Stimulated activated naive B cell treated with anti-CD40 and anti-IgM and Interleukin-4, amounts not matched to agents 10 μg/mL and 1 μg/mL and 100 μg/mL, for 72 hours (primary cell): ENCODE data around the gene CBFA2T3.
"Not testable (repeated sequence)": the region's sequence is repeated elsewhere in the genome, so short reads cannot be mapped to it uniquely, and the experiment has no call there.

Experiments
- ATAC-seq, 2 donors: fragments of 150-1000 bp; cut with Tn5 transposase; replicated peaks; 2 replicates each; pipeline ENCODE4 v1.10.0; 2021; ENCODE audit warnings: moderate library complexity in 1 of 2
- DNase-seq: peaks from one replicate; pipeline ENCODE4 v3.0.0; 2021
- H3K27ac Mint-ChIP-seq: one replicate; pipeline ENCODE4 v1.8.0; 2022; ENCODE audit warnings: mild to moderate bottlenecking, mixed read lengths
- H3K27me3 Mint-ChIP-seq, 2 donors: one replicate each; pipeline ENCODE4 v1.8.0; 2022; ENCODE audit warnings: mixed read lengths in 2 of 2
- H3K36me3 Mint-ChIP-seq, 2 donors: one replicate each; pipeline ENCODE4 v1.8.0; 2022; ENCODE audit warnings: mixed read lengths in 2 of 2, mild to moderate bottlenecking in 1 of 2
- H3K4me1 Mint-ChIP-seq, 2 donors: one replicate each; pipeline ENCODE4 v1.8.0; 2022; ENCODE audit warnings: mixed read lengths in 2 of 2, mild to moderate bottlenecking in 1 of 2
- H3K4me3 Mint-ChIP-seq, 2 donors: one replicate each; pipeline ENCODE4 v1.8.0; 2022; ENCODE audit warnings: mild to moderate bottlenecking in 2 of 2, mixed read lengths in 2 of 2, moderate library complexity in 1 of 2
- H3K9me3 Mint-ChIP-seq, 2 donors: one replicate each; pipeline ENCODE4 v1.8.0; 2022; ENCODE audit warnings: mixed read lengths in 2 of 2, mild to moderate bottlenecking in 1 of 2

CBFA2T3 gene

DNA sequence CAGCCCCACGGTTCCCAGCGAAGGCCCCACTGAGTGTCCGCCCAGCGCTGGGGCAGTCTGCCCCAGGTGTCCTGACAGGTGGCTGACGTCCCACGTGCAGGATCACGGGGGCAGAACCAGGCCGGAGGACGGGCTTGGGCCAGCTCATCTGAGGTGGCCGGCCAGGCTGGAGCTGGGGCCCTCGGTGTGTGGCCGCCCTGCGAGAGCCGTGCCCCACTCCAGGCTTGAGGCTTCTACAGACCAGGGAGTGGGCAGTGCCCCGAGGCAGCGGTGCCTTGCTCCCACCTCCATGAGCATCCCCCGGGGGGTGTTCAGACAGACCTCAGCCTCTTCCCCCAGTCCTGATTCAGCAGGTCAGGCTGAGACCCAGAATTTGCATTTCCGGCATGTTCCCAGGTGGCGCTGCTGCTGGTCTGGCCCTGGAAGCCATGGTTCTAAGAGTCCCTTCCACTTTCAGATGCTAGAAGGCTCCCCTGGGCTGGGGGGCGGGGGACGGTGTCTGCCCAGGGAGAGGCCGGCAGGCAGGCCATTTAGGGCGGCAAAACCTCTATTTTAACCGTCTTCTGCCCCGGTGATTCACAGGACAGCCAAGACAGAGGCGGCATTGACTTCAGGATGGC lies 75.2 kb downstream of the CBFA2T3 start:
- Mint-ChIP-seq H3K36me3 (peaks cover 14 to 22% of the 10 kb centered on the region in 2 donors), H3K9me3 (no peaks in the 10 kb centered on the region), H3K27ac (no peak overlapping the region), H3K4me1 (peaks cover 9 to 25% of the 10 kb centered on the region in 2 donors), H3K4me3 (no peak overlapping the region), H3K27me3 (no peaks in the 10 kb centered on the region)
- no peak for DNase-seq
- no peak for ATAC-seq

DNA sequence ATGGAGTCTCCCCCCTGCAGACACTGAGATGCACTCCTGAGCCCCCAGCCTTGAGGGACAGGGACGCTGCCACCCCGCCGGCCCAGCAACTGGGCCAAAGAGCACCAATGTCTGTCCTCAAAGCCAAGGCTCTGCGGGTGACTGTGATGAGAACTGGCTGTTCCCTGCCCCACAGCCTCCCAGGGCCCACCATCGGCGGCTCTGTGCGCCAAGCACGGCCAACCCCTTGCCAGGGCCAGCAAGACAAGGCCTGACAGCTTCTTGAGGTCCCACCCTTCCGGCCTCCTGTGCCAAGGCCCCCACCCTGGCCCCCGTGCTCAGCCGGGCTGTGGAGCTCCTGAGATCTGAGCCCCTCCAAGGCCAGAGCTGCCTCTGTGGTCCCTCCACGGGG lies 76.3 kb downstream of the CBFA2T3 start:
- Mint-ChIP-seq H3K36me3 (peaks cover 14 to 25% of the 10 kb centered on the region in 2 donors), H3K4me3 (no peak overlapping the region), H3K9me3 (no peaks in the 10 kb centered on the region), H3K4me1 (peaks cover 8 to 26% of the 10 kb centered on the region in 2 donors), H3K27me3 (no peaks in the 10 kb centered on the region), H3K27ac (no peak overlapping the region)
- no peak for ATAC-seq
- DNase-seq = no peak

DNA sequence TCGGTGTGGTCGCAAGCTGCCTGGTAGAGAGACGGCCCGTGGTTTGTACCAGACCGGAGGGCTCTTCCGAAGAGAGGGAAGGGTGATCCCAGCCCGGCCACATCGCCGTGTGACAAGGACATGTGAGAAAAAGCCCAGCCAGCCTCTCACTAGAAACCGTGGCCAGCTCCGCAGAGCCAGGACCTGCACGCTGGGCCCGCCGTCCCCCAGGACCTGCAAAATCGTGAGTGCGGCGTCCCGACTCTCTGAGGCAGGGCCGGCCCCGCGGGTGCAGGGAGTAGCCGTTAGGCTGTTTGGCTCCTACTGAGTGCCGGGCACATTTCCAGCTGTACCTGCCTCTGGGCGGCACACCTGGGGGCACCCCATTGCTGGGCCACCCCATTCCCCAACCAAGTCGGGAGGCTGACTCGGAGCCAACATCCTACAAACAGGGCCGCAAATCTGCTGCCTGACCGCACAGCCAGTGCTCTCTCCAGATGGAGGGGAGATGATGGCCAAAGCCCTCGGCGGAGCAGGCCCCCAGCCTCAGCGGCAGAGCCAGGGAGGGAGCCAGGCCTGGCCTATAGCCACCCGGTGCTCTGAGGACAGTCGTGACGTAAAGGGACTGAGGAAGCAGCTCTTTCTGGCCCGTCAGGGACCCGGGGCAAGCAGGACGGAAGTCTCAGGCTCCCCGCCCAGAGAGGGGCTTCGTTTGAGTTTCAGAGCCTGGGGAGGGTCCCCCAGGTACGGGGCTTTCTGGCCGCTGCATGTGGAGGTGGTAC lies 76.9 kb downstream of the CBFA2T3 start:
- no peak for ATAC-seq
- H3K9me3 Mint-ChIP-seq = no peaks in the 10 kb centered on the region
- H3K4me1 Mint-ChIP-seq = peaks cover 11 to 27% of the 10 kb centered on the region in 2 donors
- H3K27ac Mint-ChIP-seq = no peak overlapping the region
- no peak overlapping the region for H3K4me3 Mint-ChIP-seq
- peaks cover 18 to 25% of the 10 kb centered on the region in 2 donors for H3K36me3 Mint-ChIP-seq
- DNase-seq = no peak
- no peaks in the 10 kb centered on the region for H3K27me3 Mint-ChIP-seq

DNA sequence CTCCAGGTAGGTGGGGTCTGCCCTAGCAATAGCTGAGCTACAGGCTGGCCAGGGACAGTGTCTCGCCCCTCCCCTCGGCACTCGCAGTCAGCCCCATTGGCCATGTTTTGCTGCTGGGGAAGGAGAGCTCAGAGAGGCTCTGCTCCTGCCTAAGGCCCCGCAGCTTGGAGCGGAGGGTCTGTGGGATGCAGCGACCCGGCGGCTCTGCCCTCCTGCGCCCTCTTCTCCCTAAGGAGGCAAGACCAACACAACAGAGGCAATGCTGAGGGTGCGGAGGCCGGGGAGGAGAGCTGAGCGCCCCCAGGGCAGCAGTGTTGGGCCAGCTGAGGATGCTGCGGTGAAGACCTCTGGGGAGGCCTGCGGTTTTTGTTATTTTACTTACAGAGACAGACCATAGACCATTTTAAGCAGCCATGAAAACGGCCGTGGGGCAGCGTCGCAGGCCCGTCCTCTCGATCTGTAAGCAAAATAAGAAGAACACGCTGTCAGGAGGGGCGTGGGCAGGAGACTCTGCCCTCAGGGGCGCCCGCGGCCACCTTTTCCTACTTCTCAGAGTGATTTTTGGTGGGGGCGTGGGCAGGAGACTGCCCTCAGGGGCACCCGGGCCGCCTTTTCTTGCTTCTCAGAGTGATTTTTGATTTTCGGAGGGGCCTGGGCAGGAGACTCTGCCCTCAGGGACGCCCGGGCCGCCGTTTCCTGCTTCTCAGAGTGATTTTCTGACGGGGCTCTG lies 79.1 kb downstream of the CBFA2T3 start:
- Mint-ChIP-seq H3K4me1 (peaks cover 11 to 28% of the 10 kb centered on the region in 2 donors), H3K4me3 (no peak overlapping the region), H3K36me3 (peaks cover 19 to 21% of the 10 kb centered on the region in 2 donors), H3K27ac (no peak overlapping the region), H3K9me3 (peaks cover 0 to 2% of the 10 kb centered on the region in 2 donors), H3K27me3 (no peaks in the 10 kb centered on the region)
- DNase-seq = no peak
- no peak for ATAC-seq

DNA sequence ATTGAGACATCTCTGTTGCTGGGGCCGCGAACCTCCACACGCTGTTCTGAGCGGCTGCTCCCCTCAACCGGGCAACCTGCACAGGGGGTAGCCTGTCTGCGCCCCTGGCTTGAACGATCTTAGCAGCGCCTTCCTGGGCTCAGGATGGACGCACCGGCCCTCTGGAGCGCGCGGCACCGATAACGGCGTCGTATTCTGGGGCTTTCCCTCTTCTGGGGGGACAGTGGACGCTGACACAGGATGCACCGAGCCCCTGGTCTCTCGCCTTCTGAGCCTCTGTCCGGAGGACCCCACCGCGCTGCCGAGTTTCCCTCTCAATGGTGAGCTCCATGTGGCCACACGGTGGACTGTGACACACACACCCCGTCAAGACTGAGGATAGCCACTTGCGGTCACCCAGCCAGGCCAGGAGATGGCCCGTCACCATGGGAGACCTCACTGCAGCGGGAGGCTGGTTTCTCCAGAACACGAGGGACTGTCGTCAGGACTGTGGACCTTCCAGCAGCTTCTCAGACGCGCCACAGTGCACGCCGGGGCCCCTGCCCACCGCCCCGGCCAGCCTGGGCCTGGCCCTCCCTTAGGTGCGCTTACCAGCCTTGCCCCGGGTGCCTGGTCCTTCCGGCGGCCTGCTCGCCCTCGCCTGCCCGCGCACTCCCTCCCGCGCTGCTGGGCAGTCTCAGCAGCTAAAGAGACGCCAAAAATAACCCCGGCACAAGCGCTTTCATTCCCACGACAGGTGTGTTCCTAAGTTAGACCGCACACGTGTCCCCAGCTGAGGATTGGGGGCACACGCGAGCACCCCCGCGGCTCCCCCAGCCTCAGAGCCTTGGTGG lies 80.6 kb downstream of the CBFA2T3 start:
- Mint-ChIP-seq H3K4me3 (no peak overlapping the region), H3K36me3 (peaks cover 24 to 28% of the 10 kb centered on the region in 2 donors), H3K4me1 (peaks cover 11 to 26% of the 10 kb centered on the region in 2 donors), H3K27ac (peak overlapping the region; percentile 67), H3K9me3 (peaks cover 0 to 2% of the 10 kb centered on the region in 2 donors), H3K27me3 (no peaks in the 10 kb centered on the region)
- DNase-seq = no peak
- no peak for ATAC-seq

DNA sequence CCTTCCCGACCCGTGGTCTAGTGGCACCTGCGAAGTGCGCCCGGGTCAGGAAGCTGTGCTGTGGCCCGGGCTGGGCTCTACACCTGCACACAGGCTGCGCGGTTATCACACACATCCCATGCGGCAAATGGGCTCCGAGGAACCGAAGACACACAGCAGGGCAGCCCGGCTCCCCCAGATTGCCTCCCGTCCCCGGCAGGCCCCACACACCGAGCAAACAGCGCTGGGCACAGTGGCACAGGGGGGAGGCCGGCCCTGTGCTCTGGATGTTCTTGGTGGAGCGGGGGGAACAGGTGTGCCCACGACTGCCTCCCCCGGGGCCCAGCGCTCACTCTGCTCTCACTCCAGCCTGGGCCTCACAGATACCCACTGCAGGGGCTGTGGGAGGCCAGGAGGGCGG lies 81.7 kb downstream of the CBFA2T3 start:
- H3K36me3 Mint-ChIP-seq = peaks cover 28 to 40% of the 10 kb centered on the region in 2 donors
- no peaks in the 10 kb centered on the region for H3K27me3 Mint-ChIP-seq
- no peak overlapping the region for H3K4me3 Mint-ChIP-seq
- H3K27ac Mint-ChIP-seq = peak overlapping the region; percentile 37
- H3K4me1 Mint-ChIP-seq = peaks cover 13 to 26% of the 10 kb centered on the region in 2 donors
- peaks cover 0 to 2% of the 10 kb centered on the region in 2 donors for H3K9me3 Mint-ChIP-seq
- DNase-seq (no peak), ATAC-seq (peak in 1 of 2 donors; percentile 33)

DNA sequence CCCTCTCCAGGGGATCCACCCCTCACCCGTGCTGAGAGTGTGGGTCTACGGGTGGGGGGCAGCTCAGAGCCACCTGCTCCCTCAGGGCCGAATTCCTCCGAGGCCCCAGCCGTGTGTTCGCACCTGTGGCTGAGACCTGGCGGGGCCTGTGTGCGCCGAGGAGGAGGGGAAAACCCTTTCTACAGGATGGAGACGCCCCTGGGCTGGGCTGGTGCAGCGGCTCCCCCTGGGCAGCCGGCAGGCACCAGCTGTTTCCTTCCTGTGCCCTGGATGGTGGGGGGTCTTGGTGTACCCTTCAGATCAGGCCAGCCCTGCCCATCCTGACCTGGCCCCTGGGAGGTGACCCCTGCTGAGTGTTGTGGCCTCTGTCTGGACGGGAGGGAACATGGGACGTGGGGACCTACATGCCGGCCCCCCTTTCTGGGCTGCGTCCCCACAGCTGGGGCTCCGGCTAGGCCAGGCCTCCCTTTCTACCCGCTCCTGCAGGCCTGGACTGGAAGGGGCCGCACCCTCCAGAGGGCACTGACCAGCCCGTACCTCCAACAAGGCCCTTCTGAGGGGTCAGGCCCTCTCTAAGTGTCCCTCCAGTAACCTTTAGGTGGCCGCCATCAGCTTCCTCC lies 82.2 kb downstream of the CBFA2T3 start:
- Mint-ChIP-seq H3K36me3 (peaks cover 33 to 45% of the 10 kb centered on the region in 2 donors), H3K4me1 (peaks cover 14 to 26% of the 10 kb centered on the region in 2 donors), H3K27me3 (no peaks in the 10 kb centered on the region), H3K27ac (peak overlapping the region; percentile 34), H3K9me3 (peaks cover 0 to 2% of the 10 kb centered on the region in 2 donors), H3K4me3 (no peak overlapping the region)
- peak; percentile 65 to 70 for ATAC-seq
- no peak for DNase-seq

DNA sequence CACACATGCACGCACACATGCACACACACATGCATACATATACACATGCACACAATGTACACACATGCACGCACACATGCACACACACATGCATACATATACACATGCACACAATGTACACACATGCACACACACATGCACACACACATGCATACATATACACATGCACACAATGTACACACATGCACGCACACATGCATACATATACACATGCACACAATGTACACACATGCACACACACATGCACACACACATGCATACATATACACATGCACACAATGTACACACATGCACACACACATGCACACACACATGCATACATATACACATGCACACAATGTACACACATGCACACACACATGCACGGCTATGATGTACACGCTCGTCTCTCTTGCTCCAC lies 82.7 kb downstream of the CBFA2T3 start:
- not testable (repeated sequence) for H3K9me3 Mint-ChIP-seq, H3K27me3 Mint-ChIP-seq, H3K27ac Mint-ChIP-seq, ATAC-seq, DNase-seq, H3K4me3 Mint-ChIP-seq
- peaks cover 17 to 26% of the 10 kb centered on the region in 2 donors for H3K4me1 Mint-ChIP-seq
- H3K36me3 Mint-ChIP-seq = peaks cover 36 to 46% of the 10 kb centered on the region in 2 donors

DNA sequence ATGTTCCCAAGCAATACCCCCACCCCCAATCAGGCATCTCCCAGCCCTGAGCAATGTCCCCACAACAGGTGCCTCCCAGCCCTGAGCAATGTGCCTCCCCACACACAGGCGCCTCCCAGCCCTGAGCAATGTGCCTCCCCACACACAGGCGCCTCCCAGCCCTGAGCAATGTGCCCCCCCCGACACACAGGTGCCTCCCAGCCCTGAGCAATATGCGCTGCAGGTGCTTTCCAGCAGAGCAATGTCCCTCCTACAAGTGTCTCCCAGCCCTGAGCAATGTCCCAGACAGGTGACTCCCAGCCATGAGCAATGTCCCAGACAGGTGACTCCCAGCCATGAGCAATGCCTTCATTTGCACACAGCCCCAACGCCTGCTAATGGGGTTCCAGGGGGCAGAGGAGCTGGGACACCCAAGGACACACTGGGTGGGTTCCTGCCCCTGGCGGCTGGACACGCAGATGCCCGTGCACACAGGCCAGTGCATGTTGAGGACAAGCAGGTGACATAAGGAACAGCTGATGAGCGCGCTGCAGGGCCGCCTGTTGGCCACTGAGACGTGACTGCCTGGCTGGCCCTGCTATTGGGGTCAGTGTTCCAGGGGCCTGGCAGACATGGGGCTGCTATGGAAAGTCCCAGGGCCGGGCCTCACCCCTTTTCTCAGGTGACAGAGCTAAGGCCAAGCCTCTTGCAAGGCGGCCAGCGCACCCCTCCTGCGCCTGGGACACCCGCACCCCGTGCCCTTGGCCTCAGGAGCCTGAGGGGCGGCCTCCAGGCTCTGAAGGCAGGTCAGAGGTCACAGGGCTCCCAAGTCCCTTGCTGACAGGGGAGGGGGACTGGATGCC lies 83.7 kb downstream of the CBFA2T3 start:
- ATAC-seq (no peak), DNase-seq (no peak)
- Mint-ChIP-seq H3K4me3 (no peak overlapping the region), H3K36me3 (peaks cover 35 to 43% of the 10 kb centered on the region in 2 donors), H3K4me1 (peaks cover 17 to 26% of the 10 kb centered on the region in 2 donors), H3K27me3 (no peaks in the 10 kb centered on the region), H3K27ac (no peak overlapping the region), H3K9me3 (peaks cover 0 to 2% of the 10 kb centered on the region in 2 donors)

DNA sequence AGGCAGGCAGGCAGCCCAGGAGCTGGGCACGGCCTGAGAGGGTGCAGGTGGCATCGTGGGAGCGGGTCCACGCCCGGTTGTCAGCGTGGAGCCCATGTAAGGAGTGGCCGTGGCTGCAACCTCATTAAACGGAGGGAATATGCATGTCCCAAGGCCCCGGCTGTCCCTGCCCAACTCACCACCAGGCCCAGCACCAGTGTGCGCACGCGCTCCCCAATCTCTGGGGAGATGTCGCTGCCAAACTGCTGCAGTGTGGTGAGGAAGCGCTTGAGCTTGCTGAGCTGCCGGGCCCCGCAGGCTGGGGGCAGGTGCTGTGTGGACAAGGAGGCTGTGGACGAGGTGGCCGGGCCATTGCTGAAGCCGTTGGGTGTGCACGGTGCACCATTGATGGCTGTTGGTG lies 84.9 kb downstream of the CBFA2T3 start:
- DNase-seq = no peak
- peaks cover 17 to 26% of the 10 kb centered on the region in 2 donors for H3K4me1 Mint-ChIP-seq
- peaks cover 32 to 43% of the 10 kb centered on the region in 2 donors for H3K36me3 Mint-ChIP-seq
- H3K27me3 Mint-ChIP-seq = no peaks in the 10 kb centered on the region
- H3K9me3 Mint-ChIP-seq = peaks cover 0 to 2% of the 10 kb centered on the region in 2 donors
- H3K27ac Mint-ChIP-seq = no peak overlapping the region
- ATAC-seq = no peak
- H3K4me3 Mint-ChIP-seq = no peak overlapping the region

DNA sequence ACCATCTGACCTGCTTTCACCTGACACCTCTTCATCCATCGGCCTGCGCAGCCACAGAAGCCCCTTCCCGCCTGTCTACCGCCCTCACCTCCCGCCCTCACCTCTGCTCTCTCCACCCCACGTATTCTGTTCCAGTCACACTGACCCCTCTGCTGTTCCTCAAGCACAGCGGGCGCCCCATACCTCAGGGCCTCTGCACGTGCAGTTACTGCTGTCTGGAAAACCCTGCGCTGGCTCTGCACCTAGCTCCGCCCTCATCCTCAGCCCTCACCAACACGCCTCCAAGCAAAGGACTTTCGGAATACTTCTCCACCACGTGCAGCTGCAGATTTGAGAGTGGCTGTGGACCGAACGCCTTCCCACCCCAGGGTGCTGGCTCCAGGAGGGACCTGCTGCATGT lies 85.9 kb downstream of the CBFA2T3 start:
- Mint-ChIP-seq H3K4me3 (no peak overlapping the region), H3K27ac (peak overlapping the region; percentile 80), H3K36me3 (peaks cover 35 to 44% of the 10 kb centered on the region in 2 donors), H3K4me1 (peaks cover 17 to 18% of the 10 kb centered on the region in 2 donors), H3K9me3 (peaks cover 0 to 2% of the 10 kb centered on the region in 2 donors), H3K27me3 (no peaks in the 10 kb centered on the region)
- ATAC-seq (no peak), DNase-seq (no peak)

DNA sequence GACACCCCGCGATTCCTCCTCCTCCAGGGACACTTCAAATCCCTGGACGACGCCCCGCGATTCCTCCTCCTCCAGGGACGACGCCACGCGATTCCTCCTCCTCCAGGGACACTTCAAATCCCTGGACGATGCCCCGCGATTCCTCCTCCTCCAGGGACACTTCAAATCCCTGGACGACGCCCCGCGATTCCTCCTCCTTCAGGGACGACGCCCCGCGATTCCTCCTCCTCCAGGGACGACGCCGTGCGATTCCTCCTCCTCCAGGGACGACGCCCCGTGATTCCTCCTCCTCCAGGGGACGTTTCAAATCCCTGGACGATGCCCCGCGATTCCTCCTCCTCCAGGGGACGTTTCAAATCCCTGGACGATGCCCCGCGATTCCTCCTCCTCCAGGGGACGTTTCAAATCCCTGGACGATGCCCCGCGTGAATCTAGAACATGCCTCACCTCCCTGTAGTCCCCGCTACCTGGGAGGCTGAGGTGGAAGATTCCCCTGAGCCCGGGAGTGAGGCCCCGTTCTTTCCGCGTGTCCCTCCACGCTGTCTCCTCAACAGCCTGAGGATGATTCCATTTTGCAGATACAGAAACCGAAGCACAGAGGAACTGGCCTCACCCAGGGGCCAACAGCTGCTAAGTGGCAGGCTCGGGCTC lies 87.2 kb downstream of the CBFA2T3 start:
- H3K4me3 Mint-ChIP-seq, H3K9me3 Mint-ChIP-seq, H3K27me3 Mint-ChIP-seq, DNase-seq, ATAC-seq, H3K4me1 Mint-ChIP-seq: not testable (repeated sequence)
- H3K36me3 Mint-ChIP-seq = peaks cover 33 to 40% of the 10 kb centered on the region in 2 donors
- H3K27ac Mint-ChIP-seq = peak overlapping the region; percentile 73
